GM18508 (cell line): Measurements from ENCODE around the gene NHERF2.

ENCODE experiments used
- ATAC-seq: cut with Tn5 transposase; IDR thresholded peaks from one replicate; pipeline ENCODE4 v1.9.1; 2021; ENCODE audit warnings: moderate number of reproducible peaks; ENCODE audit not compliant: insufficient read depth, unreplicated experiment

The NHERF2 gene

DNA sequence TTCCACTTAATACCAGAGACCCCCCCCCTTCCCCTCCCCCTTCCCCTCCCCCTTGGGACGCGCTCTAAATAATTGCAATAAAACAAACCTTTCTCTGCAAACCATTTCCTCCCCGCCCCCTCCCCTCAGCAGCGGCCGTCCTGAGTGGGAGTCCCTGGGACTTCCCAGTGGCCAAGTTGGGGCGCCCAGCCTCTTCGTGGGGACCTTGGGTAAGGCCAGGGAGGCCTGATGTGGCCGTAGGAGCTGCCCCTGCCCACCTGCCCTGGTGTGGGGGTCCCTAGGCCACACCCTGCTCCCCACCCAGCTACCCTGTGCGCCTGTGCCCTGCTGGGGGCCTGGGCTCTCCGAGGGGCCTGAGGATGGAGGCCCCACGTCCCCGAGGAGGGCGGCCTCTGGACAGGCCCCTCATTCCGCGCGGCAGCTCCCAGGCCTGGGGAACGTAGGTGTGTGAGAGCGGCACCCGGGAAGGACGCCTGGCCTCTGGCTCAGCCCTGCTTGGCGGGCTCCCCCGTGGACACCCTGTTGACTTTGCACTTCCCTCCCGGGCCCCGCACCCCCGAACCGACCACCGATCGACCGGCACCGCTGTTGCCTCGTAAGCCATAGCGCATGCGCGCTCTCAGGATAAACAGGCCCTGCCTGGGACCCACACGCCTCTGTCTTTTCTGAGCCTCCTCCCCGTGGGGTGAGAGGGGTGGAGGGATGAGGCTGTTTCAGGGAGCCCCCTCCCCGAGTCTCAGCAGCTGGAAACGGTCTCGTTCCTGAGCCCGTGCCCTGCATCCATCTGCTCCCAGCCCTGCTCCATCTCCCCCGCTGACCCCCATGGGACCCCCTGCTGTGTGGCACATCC, 11.9 kb downstream of the NHERF2 start:
- no peak for ATAC-seq

DNA sequence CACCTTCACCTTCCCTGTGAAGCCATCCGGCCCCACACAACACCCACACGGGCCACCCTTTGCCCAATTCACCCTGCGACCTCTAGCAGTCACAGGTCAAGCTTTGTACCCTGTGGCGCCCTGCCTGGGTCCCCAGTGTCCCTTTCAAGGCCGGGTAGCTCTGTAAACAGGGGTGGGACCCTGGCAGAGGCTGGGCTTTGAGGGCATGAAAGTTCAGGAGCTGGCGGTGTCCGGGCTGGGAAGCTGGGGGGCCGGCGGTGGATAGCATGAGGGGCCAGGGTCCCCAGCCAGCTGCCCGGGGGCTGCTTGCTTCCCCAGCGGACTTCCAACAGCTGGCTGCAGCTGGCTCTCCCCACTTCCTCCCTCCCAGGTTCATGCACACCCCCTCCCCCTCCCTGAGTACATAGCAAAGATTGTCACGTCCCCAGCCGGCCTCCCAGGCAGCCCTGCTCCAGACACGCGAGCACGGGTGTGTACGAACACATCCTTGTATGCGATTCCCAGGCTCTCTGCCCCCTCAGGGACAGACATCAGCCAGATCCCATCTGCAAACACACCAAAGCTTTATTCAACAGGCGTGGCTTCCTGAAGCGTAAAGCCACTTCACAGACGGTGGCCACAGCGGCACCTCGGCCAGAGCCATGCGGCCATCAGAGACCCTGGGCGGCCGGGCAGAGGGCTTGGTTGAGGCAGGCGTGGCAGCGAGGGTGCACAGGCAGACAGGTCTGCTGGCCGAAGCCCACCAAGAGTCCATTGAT, 12.8 kb downstream of the NHERF2 start:
- no peak for ATAC-seq

DNA sequence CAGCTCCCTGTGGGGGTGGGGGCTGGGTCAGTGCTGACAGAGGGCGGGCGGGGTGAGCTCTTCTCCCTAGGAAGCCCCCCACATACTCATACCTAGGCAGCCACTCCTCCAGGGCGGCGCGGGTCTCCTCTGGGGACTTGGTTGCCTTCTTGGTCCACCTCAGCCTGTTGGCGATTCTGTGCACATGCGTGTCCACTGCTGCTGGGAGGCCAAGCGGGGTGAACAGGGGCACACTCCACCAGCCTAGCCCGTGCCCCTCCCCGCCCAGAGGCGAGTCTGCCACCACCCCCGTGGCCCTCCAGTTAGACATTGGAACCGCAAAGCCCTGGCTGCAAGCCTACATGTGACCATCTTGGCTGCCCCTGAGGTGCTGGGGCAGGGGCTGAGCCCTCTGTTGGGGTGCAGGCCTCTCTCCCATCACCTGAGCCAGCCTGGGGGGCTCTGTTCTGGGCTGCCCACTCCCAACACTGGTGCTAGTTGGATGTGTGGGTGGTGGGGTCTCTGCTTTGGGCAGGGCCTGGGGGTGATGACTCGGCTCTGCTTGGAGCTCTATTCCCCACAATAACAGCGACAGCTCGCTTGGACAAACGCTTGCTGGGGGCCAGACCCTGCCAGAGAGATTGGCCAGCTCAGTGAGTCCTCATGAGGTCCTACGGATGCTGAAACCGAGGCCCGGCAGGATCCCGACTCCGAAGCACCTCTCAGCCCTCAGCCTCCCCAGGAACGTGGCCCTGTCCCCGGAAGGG, 13.5 kb downstream of the NHERF2 start:
- ATAC-seq = no peak

- ATAC-seq = no peak
These were observed 14.3 kb downstream of the NHERF2 start for GRCh38 chr16:2040787-2041522.

- ATAC-seq = no peak
These were observed 15.7 kb downstream of the NHERF2 start for GRCh38 chr16:2042171-2042985.

GRCh38 chr16:2042986-2043666, 16.4 kb downstream of the NHERF2 start:
- ATAC-seq = no peak

- ATAC-seq = no peak
These were observed 17.2 kb downstream of the NHERF2 start for GRCh38 chr16:2043667-2044451.

DNA sequence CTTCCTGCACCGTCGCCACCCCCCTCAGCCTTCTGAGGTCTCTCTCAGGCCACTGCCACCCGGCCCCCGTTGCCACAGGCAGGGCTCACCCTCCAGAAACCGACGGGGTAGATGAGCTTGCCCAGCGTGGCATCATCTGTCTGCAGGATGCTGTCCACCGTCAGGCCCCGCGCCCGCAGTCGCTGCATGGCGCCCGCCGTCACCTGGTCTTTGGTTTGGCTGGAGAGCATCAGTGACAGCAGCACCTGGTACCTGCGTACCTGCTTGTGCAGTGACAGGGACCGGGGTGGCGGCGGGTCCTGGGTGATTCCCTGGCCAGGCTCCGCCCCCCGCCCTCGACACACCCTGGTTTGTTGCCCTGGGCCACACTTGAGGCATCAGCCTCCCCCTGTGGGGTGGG, 17.8 kb downstream of the NHERF2 start:
- no peak for ATAC-seq

GRCh38 chr16:2045965-2046892, 19.5 kb downstream of the NHERF2 start:
- no peak for ATAC-seq

- no peak for ATAC-seq
These were observed 20.2 kb downstream of the NHERF2 start for GRCh38 chr16:2046893-2047329.

DNA sequence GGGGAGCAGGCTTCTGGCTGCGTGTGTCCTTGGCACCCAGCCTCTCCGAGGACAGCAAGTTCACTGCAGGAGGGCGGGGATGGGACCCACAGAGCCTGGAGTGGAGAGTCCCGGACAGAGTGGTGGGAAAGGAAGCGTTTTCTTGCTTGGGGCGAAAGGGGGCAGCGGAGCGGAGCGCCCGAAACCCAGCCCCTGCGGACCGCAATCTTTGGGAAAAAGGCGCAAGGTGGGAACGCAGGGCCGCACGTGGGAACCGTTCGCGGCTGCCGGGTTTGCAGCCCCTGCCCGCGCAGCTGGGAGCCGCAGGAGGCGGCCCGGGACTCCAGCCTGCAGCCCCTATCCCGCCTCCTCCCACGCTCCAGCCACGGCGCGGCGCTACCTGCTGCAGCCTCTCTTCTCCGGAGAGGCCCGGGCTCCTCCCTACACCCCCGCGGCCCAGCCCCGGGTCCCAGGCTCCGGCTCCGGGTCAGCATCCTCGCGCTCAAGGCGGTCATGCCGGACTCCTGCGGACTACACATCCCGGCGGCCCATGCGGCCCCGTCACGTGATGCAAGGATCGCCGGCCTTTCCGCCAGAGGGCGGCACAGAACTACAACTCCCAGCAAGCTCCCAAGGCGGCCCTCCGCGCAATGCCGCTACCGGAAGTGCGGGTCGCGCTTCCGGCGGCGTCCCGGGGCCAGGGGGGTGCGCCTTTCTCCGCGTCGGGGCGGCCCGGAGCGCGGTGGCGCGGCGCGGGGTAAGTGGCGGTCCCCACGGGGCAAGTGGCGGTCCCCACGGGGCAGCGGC, 20.8 kb downstream of the NHERF2 start, which contains the start of the genes NTHL1 and TSC2:
Gene NTHL1 (minus strand): TSS at position 505 of the 786 bp plus-strand sequence. CDS start 11 bp downstream, at position 494.
Gene TSC2 (plus strand): TSS at position 656 of the 786 bp plus-strand sequence. CDS start 631 bp downstream, outside the sequence.
- ATAC-seq = peak; percentile 81

DNA sequence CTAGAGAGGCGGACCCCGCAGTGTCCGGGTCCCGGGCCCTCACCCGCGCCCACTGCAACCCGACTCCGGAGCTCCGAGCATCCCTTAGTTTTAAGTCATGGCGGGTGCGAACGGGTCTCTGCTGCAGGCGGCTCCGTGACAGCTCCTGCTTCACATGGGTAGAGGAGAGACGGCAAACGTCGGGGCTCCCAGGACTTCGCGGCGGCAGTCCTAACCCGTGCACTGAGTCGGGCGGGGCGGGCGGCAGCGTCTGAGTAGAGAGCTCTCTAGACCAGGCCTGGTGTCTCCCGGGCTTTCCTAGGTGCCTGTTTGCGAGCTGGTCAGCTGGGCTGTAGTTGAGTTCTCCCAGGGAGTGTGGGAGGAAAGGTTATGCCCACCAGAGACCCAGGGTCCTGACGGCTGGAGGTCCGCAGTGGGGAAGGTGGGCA, 21.4 kb downstream of the NHERF2 start:
- ATAC-seq = no peak

DNA sequence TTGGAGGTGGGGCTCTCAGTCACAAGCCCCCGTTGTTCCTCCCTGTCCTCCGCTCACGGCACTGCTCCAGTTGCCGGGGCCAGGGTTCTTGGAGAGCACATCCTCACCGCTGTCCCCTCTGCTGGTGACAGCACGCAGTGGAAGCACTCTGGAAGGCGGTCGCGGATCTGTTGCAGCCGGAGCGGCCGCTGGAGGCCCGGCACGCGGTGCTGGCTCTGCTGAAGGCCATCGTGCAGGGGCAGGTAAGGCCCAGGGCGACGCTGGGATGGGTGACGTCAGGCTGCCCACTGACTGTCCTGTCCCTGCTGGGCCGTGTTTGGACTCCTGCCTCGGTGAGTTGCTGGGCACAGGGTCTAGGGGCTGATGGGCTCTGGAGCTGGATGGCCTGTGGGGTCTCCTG, 26.5 kb downstream of the NHERF2 start:
- no peak for ATAC-seq

GRCh38 chr16:2053897-2054296, 27.2 kb downstream of the NHERF2 start:
- ATAC-seq = no peak

- no peak for ATAC-seq
These were observed 28.0 kb downstream of the NHERF2 start for GRCh38 chr16:2054543-2055245.
